D721Med (cell line): ENCODE measurements around the gene PLCL1.

Experiments
- DNase-seq: peaks from one replicate; pipeline ENCODE4 v3.0.0; 2011; ENCODE audit warnings: low spot score; ENCODE audit not compliant: insufficient read length
- FAIRE-seq: peaks from 2 replicates; lab custom pipeline; 2011; peaks lifted over from hg19 to GRCh38; lab: Jason Lieb, UNC
- CTCF ChIP-seq: IDR thresholded peaks from 2 replicates; pipeline ENCODE4 v1.5.1; 2012; ENCODE audit warnings: mild to moderate bottlenecking, control low read depth; ENCODE audit not compliant: insufficient read depth; ENCODE audit errors: missing control alignments

PLCL1 gene

DNA sequence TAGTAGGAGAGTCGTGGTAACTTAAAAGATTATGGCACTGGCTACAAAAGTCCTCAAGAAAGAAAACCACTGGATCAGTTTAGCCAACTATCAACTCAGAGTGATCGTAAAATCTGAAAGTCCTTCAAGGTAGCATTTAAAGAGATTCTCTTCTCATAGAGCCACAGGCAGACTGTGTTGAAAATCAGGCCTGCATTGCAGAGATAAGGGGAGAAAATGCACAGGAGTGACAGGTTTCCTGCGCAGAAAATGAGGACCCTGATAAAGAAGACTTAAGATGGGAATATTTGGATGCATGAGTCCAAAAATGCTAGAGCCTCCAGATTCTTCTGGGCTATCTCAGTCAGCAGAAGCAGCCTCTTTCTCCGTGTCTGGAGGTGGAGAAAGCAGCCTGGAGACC lies 360.9 kb downstream of the PLCL1 start:
- DNase-seq (no peak), FAIRE-seq (no peak)
- no peak for TF ChIP-seq CTCF

DNA sequence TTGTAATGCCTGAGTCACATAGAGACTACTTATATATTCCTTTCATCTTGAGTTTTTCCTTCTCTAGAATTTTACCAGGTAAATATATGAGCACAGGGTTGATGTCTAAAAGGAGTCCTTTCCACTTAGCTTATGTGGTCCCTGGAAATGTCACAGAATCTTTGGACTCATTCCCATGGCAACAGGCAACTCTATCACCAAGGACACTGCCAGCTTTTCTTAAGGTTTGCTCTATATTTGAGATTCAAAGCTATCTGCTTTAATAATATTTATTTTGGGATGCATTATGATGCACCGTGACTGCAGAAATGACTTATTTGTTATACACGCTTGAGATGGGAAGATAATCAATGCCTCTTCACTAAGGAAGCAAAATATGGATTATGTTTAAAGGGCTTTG lies 363.0 kb downstream of the PLCL1 start:
- DNase-seq: no peak
- TF ChIP-seq CTCF: no peak
- FAIRE-seq: no peak

- FAIRE-seq: no peak
- TF ChIP-seq CTCF: no peak
- DNase-seq: no peak
Measured at GRCh38 chr2:198168651-198169050, 364.3 kb downstream of the PLCL1 start.

DNA sequence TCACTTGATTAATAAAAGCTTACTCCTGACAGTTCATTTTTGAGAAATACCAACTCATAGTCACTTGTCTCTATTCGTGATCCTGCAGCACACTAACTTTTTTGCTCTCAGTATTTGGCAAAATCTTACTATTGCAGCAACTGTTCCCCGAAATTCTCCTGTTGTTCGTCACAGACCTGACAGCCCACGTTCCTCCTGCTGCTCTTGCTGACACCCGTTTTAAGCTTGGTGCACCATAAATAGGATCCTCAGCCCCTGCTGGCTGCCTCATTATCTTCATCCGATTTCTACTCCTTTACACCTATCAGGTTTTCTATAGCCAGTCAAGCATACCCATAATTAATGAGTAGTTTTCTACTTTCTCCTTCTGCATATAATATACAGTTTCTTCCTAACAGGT lies 368.8 kb downstream of the PLCL1 start:
- no peak for TF ChIP-seq CTCF
- DNase-seq: no peak
- no peak for FAIRE-seq

DNA sequence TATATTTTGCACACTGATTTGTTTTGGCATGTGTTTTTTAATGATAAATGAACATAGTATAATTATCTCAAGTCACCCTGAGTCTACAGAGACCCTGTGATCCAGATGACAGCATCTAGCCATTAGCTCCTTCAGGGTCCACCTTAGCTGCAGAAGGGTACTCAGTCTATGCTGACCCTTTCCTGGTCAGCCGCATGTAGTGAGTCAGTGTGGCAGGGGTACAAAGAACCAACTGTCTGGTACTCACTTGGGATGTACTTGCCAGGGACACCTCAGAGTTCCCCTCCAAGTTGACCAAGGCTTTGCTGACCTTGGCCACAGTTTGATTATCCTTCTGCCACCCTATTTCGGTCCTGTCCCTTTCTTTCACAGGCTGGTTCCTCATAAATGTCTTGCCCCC lies 369.5 kb downstream of the PLCL1 start:
- DNase-seq (no peak), FAIRE-seq (no peak)
- TF ChIP-seq CTCF: no peak

DNA sequence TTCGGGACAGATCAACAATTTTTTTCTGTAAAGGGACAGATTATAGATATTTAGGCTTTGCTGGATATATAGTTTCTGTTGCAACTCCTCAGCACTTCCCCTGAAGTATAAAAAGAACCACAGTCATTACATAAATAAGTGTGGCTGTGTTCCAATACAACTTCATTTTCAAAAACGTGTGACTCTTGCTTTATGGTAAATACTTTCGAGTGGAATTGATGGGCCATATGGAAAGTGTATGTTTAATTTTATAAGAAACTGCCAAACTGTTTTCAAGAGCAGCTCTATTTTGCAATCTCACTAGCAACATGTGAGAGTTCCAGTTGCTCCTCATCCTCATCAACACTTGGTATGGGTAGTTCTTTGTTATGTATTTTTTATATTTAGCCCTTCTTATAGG lies 370.9 kb downstream of the PLCL1 start:
- no peak for DNase-seq
- FAIRE-seq: no peak
- TF ChIP-seq CTCF: no peak

- FAIRE-seq (no peak), DNase-seq (no peak)
Measured at GRCh38 chr2:198177040-198177439, 372.6 kb downstream of the PLCL1 start.

More at GRCh38 chr2:198177040-198177439, 372.6 kb downstream of the PLCL1 start:
- no peak for TF ChIP-seq CTCF
